ENCODE data around the gene TEX264.

DNA sequence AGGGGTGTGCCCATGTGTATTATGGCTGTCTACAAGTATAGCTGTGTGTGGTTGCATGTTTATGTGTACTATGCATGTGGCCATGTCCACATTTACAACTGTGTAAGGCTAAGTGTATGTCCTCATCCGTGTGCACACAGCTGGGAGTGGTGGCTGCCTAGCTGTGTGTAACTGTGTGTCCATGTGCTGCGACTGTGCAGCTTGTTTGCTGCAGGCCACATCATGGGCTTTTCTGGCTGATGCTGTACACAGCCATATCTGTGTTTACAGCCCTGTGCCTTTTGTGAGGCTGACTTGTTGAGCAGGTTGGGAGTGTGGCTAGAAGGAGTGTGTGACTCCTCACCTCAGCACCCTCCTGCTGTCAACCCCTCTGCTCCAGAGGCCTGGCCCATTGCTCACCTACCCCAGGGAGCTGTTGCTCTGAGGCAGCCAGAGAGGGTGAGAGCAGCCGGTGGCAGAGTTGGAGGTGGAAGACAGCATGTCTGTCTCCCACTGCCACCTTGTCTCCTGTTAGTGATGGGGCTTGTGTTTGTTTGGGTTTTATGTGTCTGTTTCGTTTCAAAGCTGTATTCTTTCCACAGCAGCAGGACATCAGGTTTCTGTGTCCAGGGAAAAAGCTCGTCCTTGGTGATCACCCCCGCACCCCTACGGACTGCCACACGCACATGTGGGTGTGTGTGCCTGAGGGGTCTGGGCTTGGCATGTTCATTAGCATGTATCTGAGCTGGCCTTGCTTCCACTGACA is 34.4 kb downstream of the TEX264 start:
- TF ChIP-seq CTCF (IDR thresholded peaks at IDR 0.05): no peak
- TF ChIP-seq POLR2AphosphoS5 (IDR thresholded peaks at IDR 0.05): no peak
- TF ChIP-seq POLR2A (IDR thresholded peaks at IDR 0.05): no peak
- no peak for TF ChIP-seq EP300 (IDR thresholded peaks at IDR 0.05; ENCODE audit: low read depth)
